GM13977 (cell line): ENCODE results near the gene VMP1.
A peak's percentile ranks its signal among the peaks of the same experiment; 100 is the strongest.

Experiments used
- DNase-seq: peaks from one replicate; pipeline ENCODE4 v3.0.0; 2012; ENCODE audit warnings: low spot score
- CTCF ChIP-seq: IDR thresholded peaks from 2 replicates; pipeline ENCODE4 v1.5.1; 2012; ENCODE audit warnings: mild to moderate bottlenecking, control low read depth; ENCODE audit not compliant: insufficient read depth; ENCODE audit errors: extremely low read depth, missing control alignments
- in situ Hi-C: fragments of 300-500 bp; cut with MboI; formaldehyde crosslinking; loops from one replicate; pipeline ENCODE4 v1.12.0; 2022; ENCODE audit warnings: low sequenced_read_pairs, low pct_unique_long_range_greater_than_20kb, mixed read lengths, inconsistent platforms; ENCODE audit not compliant: unreplicated experiment

Gene VMP1

GRCh38 chr17:59830007-59830630 is 122.7 kb downstream of the VMP1 start:
- no peak for DNase-seq
- no peak for TF ChIP-seq CTCF
- in situ Hi-C loops, result no loop called here

GRCh38 chr17:59830846-59831486 is 123.5 kb downstream of the VMP1 start:
- no peak for DNase-seq
- no peak for TF ChIP-seq CTCF
- in situ Hi-C loops, result no loop called here

- in situ Hi-C loops, result no loop called here
- no peak for DNase-seq
- TF ChIP-seq CTCF, result no peak
These were observed 125.5 kb downstream of the VMP1 start for GRCh38 chr17:59832883-59833379.

- TF ChIP-seq CTCF, result no peak
- DNase-seq, result peak; percentile 62
- in situ Hi-C loops, result no loop called here
These were observed 130.0 kb downstream of the VMP1 start for GRCh38 chr17:59837308-59838051.

- no peak for DNase-seq
- in situ Hi-C loops, result no loop called here
- no peak for TF ChIP-seq CTCF
These were observed 130.8 kb downstream of the VMP1 start for GRCh38 chr17:59838052-59838916.
